ENCODE data around the gene HS2ST1. TPM values are rescaled to one million over a fixed set of nuclear protein-coding genes. Genes with fewer than 3 reads are reported as not detected.
"Not testable (repeated sequence)": the region's sequence is repeated elsewhere in the genome, so short reads cannot be mapped to it uniquely, and the experiment has no call there.

The HS2ST1 gene
- total and polyA plus RNA-seq, 10 of the 15 experiments (the other 5 are each of a cell fraction or from before 2014, with no cell fraction given), result 5.4 to 30.8 (median 18.6) TPM

DNA sequence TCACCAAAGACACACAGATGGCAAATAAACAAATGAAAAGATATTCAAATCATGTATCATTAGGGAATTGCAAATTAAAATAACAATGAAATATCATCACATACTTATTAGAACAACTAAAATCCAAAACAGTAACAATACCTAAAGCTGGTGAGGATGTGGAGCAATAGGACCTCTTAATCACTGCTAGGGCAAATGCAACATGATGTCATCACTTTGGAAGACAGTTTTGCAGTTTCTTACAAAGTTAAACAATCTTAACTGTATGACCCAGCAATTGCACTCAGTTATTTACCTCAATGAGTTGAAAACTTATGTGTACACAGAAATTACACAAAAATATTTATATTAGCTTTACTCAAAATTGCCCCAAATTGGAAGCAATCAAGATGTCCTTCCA is 47.8 kb upstream of the HS2ST1 start:
- H3K4me3 ChIP-seq, result no peak overlapping the region
- no TSS peak for BruUV-seq (replicated peaks)

GRCh38 chr1:86867278-86867677 is 47.2 kb upstream of the HS2ST1 start:
- H3K4me2 ChIP-seq (ENCODE audit: control insufficient read depth, insufficient read depth); POLR2A ChIA-PET; H3K4me3 ChIP-seq; in situ Hi-C loops (cut with MboI); ATAC-seq; H3K27me3 ChIP-seq (replicated peaks in 1 of 2; ENCODE audit: control insufficient read depth in 2 of 2, insufficient read depth in 2 of 2, low read length in 1 of 2); DNase-seq (ENCODE audit: low read depth, low spot score); H3K79me2 ChIP-seq (ENCODE audit: control insufficient read depth, insufficient read depth, low read length); H3K9me3 ChIP-seq (replicated peaks; ENCODE audit: control insufficient read depth, insufficient read depth, low read length); H2AFZ ChIP-seq (ENCODE audit: control insufficient read depth, low read depth, low read length); FAIRE-seq; BruUV-seq (replicated peaks); H3K4me1 ChIP-seq (ENCODE audit: control insufficient read depth, insufficient read depth, low read length); H3K27ac ChIP-seq (ENCODE audit: control insufficient read depth, insufficient read depth); H3K36me3 ChIP-seq (ENCODE audit: control insufficient read depth in 2 of 2, insufficient read depth in 2 of 2, low read length in 1 of 2); H4K20me1 ChIP-seq (ENCODE audit: control insufficient read depth, insufficient read depth); intact Hi-C loops (cut with micrococcal nuclease; ENCODE audit: unreplicated experiment); H3K9ac ChIP-seq (ENCODE audit: control insufficient read depth, insufficient read depth, low read length): not testable (repeated sequence)
- CTCF ChIA-PET, result interaction anchor here (1.0 kb wide), 1 partner anchor 11 kb away, joined by 3 read pairs; no protein-coding TSS in a partner anchor
- 85% methylated on average over 4 of the region's 4 CpGs for WGBS (ENCODE audit: insufficient coverage, insufficient replicate concordance, low lambda C conversion rate, missing lambda C conversion rate)
- RAD21 ChIA-PET (ENCODE audit: unreplicated experiment), result interaction anchor here (0.7 to 1.4 kb wide), 2 partner anchors 178 to 216 kb away, joined by 3 read pairs; no protein-coding TSS in a partner anchor
- SMC1A ChIA-PET (ENCODE audit: uncharacterized antibody, unreplicated experiment), result interaction anchor here (1.0 to 1.6 kb wide), 4 partner anchors 39 to 218 kb away, joined by 3 to 6 read pairs (median 4); no protein-coding TSS in a partner anchor

More for the DNA sequence above, 47.8 kb upstream of the HS2ST1 start:
- ChIA-PET SMC1A (ENCODE audit: uncharacterized antibody, unreplicated experiment) (interaction anchor here (1.0 to 1.1 kb wide), 2 partner anchors 49 to 218 kb away, joined by 3 to 6 read pairs; no protein-coding TSS in a partner anchor), POLR2A (no interaction called here), RAD21 (ENCODE audit: unreplicated experiment) (no interaction called here), CTCF (interaction anchor here (0.6 kb wide), 1 partner anchor 117 kb away, joined by 3 read pairs; no protein-coding TSS in a partner anchor)
- DNase-seq (ENCODE audit: low read depth, low spot score) (no peak), FAIRE-seq (no peak), ATAC-seq (peak; percentile 57)
- Histone ChIP-seq H3K27ac (ENCODE audit: control insufficient read depth, insufficient read depth) (no peak overlapping the region), H3K27me3 (replicated peaks in 1 of 2; ENCODE audit: control insufficient read depth in 2 of 2, insufficient read depth in 2 of 2, low read length in 1 of 2) (no peaks in the 10 kb centered on the region), H3K9me3 (replicated peaks; ENCODE audit: control insufficient read depth, insufficient read depth, low read length) (no peaks in the 10 kb centered on the region), H3K4me1 (ENCODE audit: control insufficient read depth, insufficient read depth, low read length) (no peaks in the 10 kb centered on the region), H4K20me1 (ENCODE audit: control insufficient read depth, insufficient read depth) (no peaks in the 10 kb centered on the region), H2AFZ (ENCODE audit: control insufficient read depth, low read depth, low read length) (no peak overlapping the region), H3K4me2 (ENCODE audit: control insufficient read depth, insufficient read depth) (no peak overlapping the region), H3K79me2 (ENCODE audit: control insufficient read depth, insufficient read depth, low read length) (no peaks in the 10 kb centered on the region; the same call in 1 of the 2 replicates), H3K9ac (ENCODE audit: control insufficient read depth, insufficient read depth, low read length) (no peak overlapping the region), H3K36me3 (ENCODE audit: control insufficient read depth in 2 of 2, insufficient read depth in 2 of 2, low read length in 1 of 2) (peaks cover 0 to 5% of the 10 kb centered on the region in 2 experiments; a peak in 1 of 4 replicates)
- intact Hi-C loops (cut with micrococcal nuclease; ENCODE audit: unreplicated experiment) (no loop called here), in situ Hi-C loops (cut with MboI) (no loop called here)
- peak; percentile 47 for TF ChIP-seq ATF7 (IDR thresholded peaks at IDR 0.05; ENCODE audit: low read depth)
- TF ChIP-seq TCF3 (IDR thresholded peaks at IDR 0.05; ENCODE audit: borderline replicate concordance, insufficient read depth, low read depth, low read length), result no peak
- no peak for TF ChIP-seq GATAD2B (conservative IDR thresholded peaks at IDR 0.05; ENCODE audit: low read depth)
- no peak for TF ChIP-seq MTA2 (IDR thresholded peaks at IDR 0.05; ENCODE audit: low read depth)
